Measurements from ENCODE around the gene ARHGEF16.

DNA sequence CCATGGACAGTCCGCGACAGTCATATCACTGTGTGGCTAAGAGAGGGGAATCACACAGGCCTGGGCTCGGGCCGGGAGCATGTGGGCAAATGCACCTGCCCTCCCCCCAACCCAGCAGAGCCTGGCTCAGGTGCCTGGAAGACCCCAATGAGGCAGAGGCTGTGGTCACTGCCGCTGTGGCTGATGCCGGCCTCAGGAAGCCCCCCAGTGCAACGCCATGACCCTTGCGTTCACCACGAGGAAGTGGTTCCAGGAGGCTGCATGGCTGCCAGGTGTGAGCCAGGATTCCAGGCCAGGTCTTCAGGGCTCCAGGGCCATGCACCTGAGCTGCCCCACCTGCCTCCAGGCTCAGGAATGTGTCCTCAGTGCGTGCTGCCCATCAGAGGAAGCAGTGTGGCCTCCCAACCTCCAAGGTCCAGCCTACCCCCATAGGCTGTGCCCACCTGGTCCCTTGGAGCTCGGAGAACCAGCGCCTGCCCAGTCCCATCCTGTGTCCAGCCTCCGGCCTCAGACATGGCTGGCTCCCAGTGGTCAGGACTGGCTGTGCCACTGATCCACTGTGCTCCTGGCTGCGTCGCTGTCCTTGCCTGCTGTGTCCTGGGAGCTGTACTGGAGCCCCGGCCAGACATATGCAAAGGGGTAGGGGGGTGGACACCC lies 8.0 kb downstream of the ARHGEF16 start:
- TF ChIP-seq EP300 (IDR thresholded peaks at IDR 0.05) (no peak), POLR2AphosphoS5 (IDR thresholded peaks at IDR 0.05) (no peak), POLR2A (IDR thresholded peaks at IDR 0.05) (no peak)
- TF ChIP-seq, protein P1, sequence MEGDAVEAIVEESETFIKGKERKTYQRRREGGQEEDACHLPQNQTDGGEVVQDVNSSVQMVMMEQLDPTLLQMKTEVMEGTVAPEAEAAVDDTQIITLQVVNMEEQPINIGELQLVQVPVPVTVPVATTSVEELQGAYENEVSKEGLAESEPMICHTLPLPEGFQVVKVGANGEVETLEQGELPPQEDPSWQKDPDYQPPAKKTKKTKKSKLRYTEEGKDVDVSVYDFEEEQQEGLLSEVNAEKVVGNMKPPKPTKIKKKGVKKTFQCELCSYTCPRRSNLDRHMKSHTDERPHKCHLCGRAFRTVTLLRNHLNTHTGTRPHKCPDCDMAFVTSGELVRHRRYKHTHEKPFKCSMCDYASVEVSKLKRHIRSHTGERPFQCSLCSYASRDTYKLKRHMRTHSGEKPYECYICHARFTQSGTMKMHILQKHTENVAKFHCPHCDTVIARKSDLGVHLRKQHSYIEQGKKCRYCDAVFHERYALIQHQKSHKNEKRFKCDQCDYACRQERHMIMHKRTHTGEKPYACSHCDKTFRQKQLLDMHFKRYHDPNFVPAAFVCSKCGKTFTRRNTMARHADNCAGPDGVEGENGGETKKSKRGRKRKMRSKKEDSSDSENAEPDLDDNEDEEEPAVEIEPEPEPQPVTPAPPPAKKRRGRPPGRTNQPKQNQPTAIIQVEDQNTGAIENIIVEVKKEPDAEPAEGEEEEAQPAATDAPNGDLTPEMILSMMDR (IDR thresholded peaks at IDR 0.05), result no peak

Measured in suprapubic skin (tissue), 4 donors.